ENCODE results near the gene PTGR3.

DNA sequence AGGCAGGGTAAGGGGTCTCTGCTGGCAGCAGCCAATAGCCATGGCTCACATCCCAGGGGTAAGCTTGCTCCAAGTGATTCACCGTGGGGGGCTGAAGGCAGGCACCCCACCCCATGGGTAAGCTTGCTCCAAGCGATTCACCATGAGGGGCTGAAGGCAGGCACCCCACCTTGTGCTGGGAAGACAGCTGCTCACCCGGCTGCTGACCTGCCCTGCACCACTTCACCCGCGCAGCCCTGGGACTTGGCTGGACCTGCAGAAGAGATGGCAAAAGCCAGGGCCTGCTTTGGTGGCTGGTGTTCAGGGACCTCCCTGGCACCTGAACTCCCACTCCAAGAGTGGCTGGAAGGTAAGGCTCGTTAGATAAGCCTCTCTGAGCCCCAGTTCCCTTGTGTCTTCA lies 19.2 kb downstream of the PTGR3 start:
- TF ChIP-seq, protein P1, sequence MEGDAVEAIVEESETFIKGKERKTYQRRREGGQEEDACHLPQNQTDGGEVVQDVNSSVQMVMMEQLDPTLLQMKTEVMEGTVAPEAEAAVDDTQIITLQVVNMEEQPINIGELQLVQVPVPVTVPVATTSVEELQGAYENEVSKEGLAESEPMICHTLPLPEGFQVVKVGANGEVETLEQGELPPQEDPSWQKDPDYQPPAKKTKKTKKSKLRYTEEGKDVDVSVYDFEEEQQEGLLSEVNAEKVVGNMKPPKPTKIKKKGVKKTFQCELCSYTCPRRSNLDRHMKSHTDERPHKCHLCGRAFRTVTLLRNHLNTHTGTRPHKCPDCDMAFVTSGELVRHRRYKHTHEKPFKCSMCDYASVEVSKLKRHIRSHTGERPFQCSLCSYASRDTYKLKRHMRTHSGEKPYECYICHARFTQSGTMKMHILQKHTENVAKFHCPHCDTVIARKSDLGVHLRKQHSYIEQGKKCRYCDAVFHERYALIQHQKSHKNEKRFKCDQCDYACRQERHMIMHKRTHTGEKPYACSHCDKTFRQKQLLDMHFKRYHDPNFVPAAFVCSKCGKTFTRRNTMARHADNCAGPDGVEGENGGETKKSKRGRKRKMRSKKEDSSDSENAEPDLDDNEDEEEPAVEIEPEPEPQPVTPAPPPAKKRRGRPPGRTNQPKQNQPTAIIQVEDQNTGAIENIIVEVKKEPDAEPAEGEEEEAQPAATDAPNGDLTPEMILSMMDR (IDR thresholded peaks at IDR 0.05; ENCODE audit: low read length) = no peak
- TF ChIP-seq EZH2 (IDR thresholded peaks at IDR 0.05; ENCODE audit: borderline replicate concordance, low read length) = no peak

All from OCI-LY1 (cell line).